Fibroblast of lung (primary cell): ENCODE results near the gene SLC66A2. TPM values are rescaled to one million over a fixed set of nuclear protein-coding genes. Genes with fewer than 3 reads are reported as not detected.

ENCODE experiments used
- DNase-seq, 2 donors: peaks; one replicate each; pipeline versions ENCODE4 v3.0.0 to v3.0.0-alpha.2; 2010; ENCODE audit warnings: low read depth in 2 of 2
- H2AFZ ChIP-seq: 2 replicates; pipeline ENCODE4 v1.5.1; 2012; ENCODE audit warnings: low read length, control low read depth, inconsistent platforms
- H3K27ac ChIP-seq: 2 replicates; pipeline ENCODE4 v1.5.1; 2011; ENCODE audit warnings: low read length, control low read depth; ENCODE audit not compliant: insufficient read depth
- H3K27me3 ChIP-seq: 2 replicates; pipeline ENCODE4 v1.5.1; 2011; ENCODE audit warnings: mild to moderate bottlenecking, low read length; ENCODE audit not compliant: control insufficient read depth, insufficient read depth
- H3K36me3 ChIP-seq: 2 replicates; pipeline ENCODE4 v1.5.1; 2011; ENCODE audit warnings: low read length; ENCODE audit not compliant: control insufficient read depth, insufficient read depth
- H3K4me1 ChIP-seq: 2 replicates; pipeline ENCODE4 v1.5.1; 2011; ENCODE audit warnings: low read length; ENCODE audit not compliant: control insufficient read depth, insufficient read depth; ENCODE audit errors: extremely low read depth
- H3K4me2 ChIP-seq: 2 replicates; pipeline ENCODE4 v1.5.1; 2011; ENCODE audit warnings: low read length, control low read depth; ENCODE audit not compliant: insufficient read depth; ENCODE audit errors: extremely low read depth
- H3K4me3 ChIP-seq, 4 experiments: fragments of 200-600 bp in 1 of 4; sonication (generic) in 1 of 4; replicated peaks in 1 of 4; 2 replicates each; pipeline ENCODE4 v1.5.1; 2011 to 2016; ENCODE audit warnings: low read length in 4 of 4, low read depth in 3 of 4, mild to moderate bottlenecking in 3 of 4, control low read depth in 2 of 4, inconsistent platforms in 1 of 4, mixed read lengths in 1 of 4; ENCODE audit not compliant: insufficient read depth in 1 of 4; ENCODE audit errors: control extremely low read depth in 1 of 4
- H3K79me2 ChIP-seq: 2 replicates; pipeline ENCODE4 v1.5.1; 2012; ENCODE audit warnings: mild to moderate bottlenecking, low read length, inconsistent platforms; ENCODE audit not compliant: control insufficient read depth, insufficient read depth
- H3K9ac ChIP-seq: 2 replicates; pipeline ENCODE4 v1.5.1; 2011; ENCODE audit warnings: mild to moderate bottlenecking, low read length, control low read depth; ENCODE audit not compliant: insufficient read depth
- H3K9me3 ChIP-seq: 2 replicates; pipeline ENCODE4 v1.5.1; 2012; ENCODE audit warnings: low read depth, low read length; ENCODE audit not compliant: control insufficient read depth, insufficient read depth
- H4K20me1 ChIP-seq: 2 replicates; pipeline ENCODE4 v1.5.1; 2011; ENCODE audit warnings: low read length; ENCODE audit not compliant: control insufficient read depth, insufficient read depth; ENCODE audit errors: extremely low read depth
- CTCF ChIP-seq, 2 donors: IDR thresholded peaks in 1 of 2; conservative IDR thresholded peaks in 1 of 2; 1 replicate in 1 of 2; 2 replicates in 1 of 2; pipeline ENCODE4 v1.5.1; 2011 to 2012; ENCODE audit warnings: low read length in 2 of 2, control low read depth in 1 of 2, inconsistent platforms in 1 of 2, low read depth in 1 of 2, mild to moderate bottlenecking in 1 of 2
- EZH2 ChIP-seq: IDR thresholded peaks from 2 replicates; pipeline ENCODE4 v1.5.1; 2012; ENCODE audit warnings: low read length, control low read depth, mild to moderate bottlenecking; ENCODE audit errors: missing control alignments
- polyA plus RNA-seq, 2 donors: library from polyadenylated mRNA; depleted of rRNA in 1 of 2; stranded (reverse) in 1 of 2; unstranded in 1 of 2; fragments of >200 nt; gene quantifications; 2 replicates each; pipeline ENCODE4 v1.2.1, GENCODE V29; 2011 to 2012; ENCODE audit warnings: missing spikeins in 1 of 2
- total RNA-seq: library from RNA; depleted of rRNA; stranded (reverse); fragments of >200 nt; gene quantifications from 2 replicates; pipeline ENCODE4 v1.2.1, GENCODE V29; 2014

Gene SLC66A2
- total and polyA plus RNA-seq, 2 donors (not counting 1 experiment from before 2014, with no cell fraction given), result 13.2 to 46.1 TPM

GRCh38 chr18:79870301-79871025 is 81.0 kb downstream of the SLC66A2 start:
- H4K20me1 ChIP-seq, result no peaks in the 10 kb centered on the region
- no peaks in the 10 kb centered on the region for H3K4me1 ChIP-seq
- H3K4me2 ChIP-seq, result no peak overlapping the region
- no peak overlapping the region for H3K27ac ChIP-seq
- H3K9me3 ChIP-seq, result no peaks in the 10 kb centered on the region
- TF ChIP-seq CTCF (conservative IDR thresholded peaks at IDR 0.05 in 1 of 2, IDR thresholded peaks at IDR 0.05 in 1 of 2; ENCODE audit: low read depth in 1 of 2, low read length in 2 of 2), result no peak
- TF ChIP-seq EZH2, result no peak
- DNase-seq, result no peak
- H3K79me2 ChIP-seq, result no peaks in the 10 kb centered on the region
- H3K4me3 ChIP-seq, result no peak overlapping the region
- no peaks in the 10 kb centered on the region for H3K36me3 ChIP-seq
- H3K27me3 ChIP-seq, result peaks cover 8% of the 10 kb centered on the region
- H3K9ac ChIP-seq, result no peak overlapping the region
- no peak overlapping the region for H2AFZ ChIP-seq

GRCh38 chr18:79869591-79870300 is 81.7 kb downstream of the SLC66A2 start:
- Histone ChIP-seq H3K4me2 (no peak overlapping the region), H3K36me3 (no peaks in the 10 kb centered on the region), H3K27ac (no peak overlapping the region), H3K9ac (no peak overlapping the region), H4K20me1 (no peaks in the 10 kb centered on the region), H3K27me3 (peaks cover 8% of the 10 kb centered on the region), H3K4me3 (no peak overlapping the region), H3K9me3 (no peaks in the 10 kb centered on the region), H3K79me2 (no peaks in the 10 kb centered on the region), H2AFZ (no peak overlapping the region), H3K4me1 (no peaks in the 10 kb centered on the region)
- no peak for TF ChIP-seq EZH2
- TF ChIP-seq CTCF (conservative IDR thresholded peaks at IDR 0.05 in 1 of 2, IDR thresholded peaks at IDR 0.05 in 1 of 2; ENCODE audit: low read depth in 1 of 2, low read length in 2 of 2), result no peak
- DNase-seq, result no peak

GRCh38 chr18:79868811-79869541 is 82.5 kb downstream of the SLC66A2 start:
- Histone ChIP-seq H3K79me2 (no peaks in the 10 kb centered on the region), H3K4me1 (no peaks in the 10 kb centered on the region), H2AFZ (no peak overlapping the region), H3K27me3 (peaks cover 3% of the 10 kb centered on the region), H3K36me3 (no peaks in the 10 kb centered on the region), H4K20me1 (no peaks in the 10 kb centered on the region), H3K9me3 (no peaks in the 10 kb centered on the region), H3K4me2 (no peak overlapping the region), H3K27ac (no peak overlapping the region), H3K9ac (no peak overlapping the region), H3K4me3 (no peak overlapping the region)
- no peak for DNase-seq
- TF ChIP-seq EZH2 (no peak), CTCF (conservative IDR thresholded peaks at IDR 0.05 in 1 of 2, IDR thresholded peaks at IDR 0.05 in 1 of 2; ENCODE audit: low read depth in 1 of 2, low read length in 2 of 2) (no peak)
